HEK293 (cell line): ENCODE results near the gene TC2N.

Source experiments
- CTCF ChIA-PET: fragments of 350-600 bp; formaldehyde crosslinking; extraction: SDS; loops from one replicate; lab custom pipeline; 2021; ENCODE audit warnings: antibody characterized with exemption; lab: Yijun Ruan, JAX
- POLR2A ChIA-PET: fragments of 300-600 bp; formaldehyde crosslinking; extraction: SDS; loops from one replicate; lab custom pipeline; 2020; ENCODE audit warnings: antibody characterized with exemption, inconsistent platforms; lab: Yijun Ruan, JAX
- H3K27ac ChIP-seq: fragments of 200-500 bp; sonication (Bioruptor generic); 2 replicates; pipeline ENCODE4 v1.5.1; 2014; ENCODE audit warnings: low read depth, low read length, control low read depth, inconsistent platforms; ENCODE audit errors: extremely low read depth
- H3K36me3 ChIP-seq, 2 experiments: fragments of 200-500 bp in 1 of 2; sonication (Bioruptor generic) in 1 of 2; 1 replicate in 1 of 2; 2 replicates in 1 of 2; pipeline ENCODE4 v1.5.1; 2014 to 2017; ENCODE audit warnings: inconsistent platforms in 2 of 2, low read length in 2 of 2; ENCODE audit not compliant: control insufficient read depth in 2 of 2, insufficient read depth in 1 of 2
- H3K4me1 ChIP-seq: fragments of 200-500 bp; sonication (Bioruptor generic); 2 replicates; pipeline ENCODE4 v1.5.1; 2014; ENCODE audit warnings: mild to moderate bottlenecking, low read length, inconsistent platforms; ENCODE audit not compliant: control insufficient read depth, insufficient read depth
- H3K4me3 ChIP-seq: 2 replicates; pipeline ENCODE4 v1.5.1; 2011; ENCODE audit warnings: low read depth, mild to moderate bottlenecking, control low read depth, low read length, moderate library complexity
- H3K9me3 ChIP-seq: fragments of 200-500 bp; sonication (Bioruptor generic); 2 replicates; pipeline ENCODE4 v1.5.1; 2014; ENCODE audit warnings: low read depth, low read length, inconsistent platforms; ENCODE audit not compliant: control insufficient read depth, insufficient read depth
- GFI1B ChIP-seq: fragments of 450-650 bp; formaldehyde crosslinking; IDR thresholded peaks from 2 replicates; pipeline ENCODE4 v1.5.1; 2016; ENCODE audit warnings: missing biosample characterization, missing genetic modification characterization
- GLIS2 ChIP-seq: fragments of 450-650 bp; formaldehyde crosslinking; IDR thresholded peaks from 2 replicates; pipeline ENCODE4 v1.5.1; 2016; ENCODE audit warnings: missing biosample characterization, missing genetic modification characterization
- HOXD13 ChIP-seq: sonication (generic); formaldehyde crosslinking; IDR thresholded peaks from 2 replicates; pipeline ENCODE4 v1.8.0; 2022; ENCODE audit warnings: missing genetic modification reagents, borderline replicate concordance
- KLF7 ChIP-seq: fragments of 450-650 bp; formaldehyde crosslinking; IDR thresholded peaks from 2 replicates; pipeline ENCODE4 v1.5.1; 2016; ENCODE audit warnings: missing biosample characterization, missing genetic modification characterization, borderline replicate concordance
- PRDM1 ChIP-seq: fragments of 450-650 bp; formaldehyde crosslinking; IDR thresholded peaks from 2 replicates; pipeline ENCODE4; 2016; ENCODE audit warnings: missing biosample characterization, missing genetic modification characterization
- WT1 ChIP-seq: fragments of 450-650 bp; formaldehyde crosslinking; IDR thresholded peaks from 2 replicates; pipeline ENCODE4 v1.5.1; 2016; ENCODE audit warnings: missing biosample characterization, missing genetic modification characterization
- ZFHX2 ChIP-seq: fragments of 450-650 bp; formaldehyde crosslinking; conservative IDR thresholded peaks from 2 replicates; pipeline ENCODE4 v1.5.1; 2016; ENCODE audit warnings: missing biosample characterization, missing genetic modification characterization
- ZFP3 ChIP-seq: fragments of 450-650 bp; formaldehyde crosslinking; IDR thresholded peaks from 2 replicates; pipeline ENCODE4 v1.5.1; 2016; ENCODE audit warnings: low read depth, missing biosample characterization, missing genetic modification characterization
- ZNF221 ChIP-seq: fragments of 450-650 bp; formaldehyde crosslinking; IDR thresholded peaks from 2 replicates; pipeline ENCODE4 v1.5.1; 2017; ENCODE audit warnings: missing biosample characterization, missing genetic modification characterization, borderline replicate concordance
- ZNF223 ChIP-seq: fragments of 450-650 bp; formaldehyde crosslinking; IDR thresholded peaks from 2 replicates; pipeline ENCODE4 v1.5.1; 2016; ENCODE audit warnings: missing biosample characterization, missing genetic modification characterization
- ZNF248 ChIP-seq: fragments of 450-650 bp; formaldehyde crosslinking; IDR thresholded peaks from 2 replicates; pipeline ENCODE4 v1.5.1; 2017; ENCODE audit warnings: missing biosample characterization, missing genetic modification characterization
- ZNF391 ChIP-seq: fragments of 450-650 bp; formaldehyde crosslinking; IDR thresholded peaks from 2 replicates; pipeline ENCODE4 v1.5.1; 2016; ENCODE audit warnings: low read depth, missing biosample characterization, missing genetic modification characterization, borderline replicate concordance
- ZNF433 ChIP-seq: fragments of 450-650 bp; formaldehyde crosslinking; IDR thresholded peaks from 2 replicates; pipeline ENCODE4 v1.5.1; 2016; ENCODE audit warnings: missing biosample characterization, missing genetic modification characterization, low read depth
- ZNF623 ChIP-seq: fragments of 450-650 bp; formaldehyde crosslinking; IDR thresholded peaks from 2 replicates; pipeline ENCODE4 v1.5.1; 2016; ENCODE audit warnings: missing biosample characterization, missing genetic modification characterization
- ZNF664 ChIP-seq: fragments of 450-650 bp; formaldehyde crosslinking; IDR thresholded peaks from 2 replicates; pipeline ENCODE4 v1.5.1; 2016; ENCODE audit warnings: missing biosample characterization, missing genetic modification characterization
- ZNF76 ChIP-seq: fragments of 450-650 bp; formaldehyde crosslinking; IDR thresholded peaks from 2 replicates; pipeline ENCODE4; 2016; ENCODE audit warnings: low read depth, missing biosample characterization, missing genetic modification characterization, borderline replicate concordance
- TF ChIP-seq, protein P1 (sequence below): fragments of 450-650 bp; formaldehyde crosslinking; IDR thresholded peaks from 2 replicates; pipeline ENCODE4 v1.5.1; 2016; ENCODE audit warnings: missing biosample characterization, missing genetic modification characterization
- TF ChIP-seq, protein P2 (sequence below): fragments of 450-650 bp; formaldehyde crosslinking; IDR thresholded peaks from 2 replicates; pipeline ENCODE4 v1.5.1; 2016; ENCODE audit warnings: missing biosample characterization, missing genetic modification characterization
- TF ChIP-seq, protein P3 (sequence below): fragments of 450-650 bp; formaldehyde crosslinking; IDR thresholded peaks from 2 replicates; pipeline ENCODE4 v1.5.1; 2016; ENCODE audit warnings: missing biosample characterization, missing genetic modification characterization
- TF ChIP-seq, protein P4 (sequence below): fragments of 450-650 bp; formaldehyde crosslinking; IDR thresholded peaks from 2 replicates; pipeline ENCODE4 v1.5.1; 2017; ENCODE audit warnings: missing biosample characterization, missing genetic modification characterization
- TF ChIP-seq, protein P5 (sequence below): fragments of 450-650 bp; formaldehyde crosslinking; IDR thresholded peaks from 2 replicates; pipeline ENCODE4 v1.5.1; 2016; ENCODE audit warnings: missing biosample characterization, missing genetic modification characterization
- TF ChIP-seq, protein P6 (sequence below): fragments of 450-650 bp; formaldehyde crosslinking; IDR thresholded peaks from 2 replicates; pipeline ENCODE4 v1.5.1; 2016; ENCODE audit warnings: missing biosample characterization, missing genetic modification characterization

The TC2N gene

GRCh38 chr14:91732439-91732838 lies 134.9 kb downstream of the TC2N start:
- no peaks in the 10 kb centered on the region for H3K36me3 ChIP-seq
- no peak overlapping the region for H3K4me3 ChIP-seq
- H3K4me1 ChIP-seq: no peaks in the 10 kb centered on the region
- no peak overlapping the region for H3K27ac ChIP-seq
- ChIA-PET CTCF (interaction anchor here (0.5 to 0.7 kb wide), 2 partner anchors 81 to 516 kb away, joined by 3 read pairs; no protein-coding TSS in a partner anchor), POLR2A (no interaction called here)
- H3K9me3 ChIP-seq: no peaks in the 10 kb centered on the region
- TF ChIP-seq GLIS2 (tag by site-specific recombination) (no peak), ZNF664 (no peak)
- TF ChIP-seq, protein P1, sequence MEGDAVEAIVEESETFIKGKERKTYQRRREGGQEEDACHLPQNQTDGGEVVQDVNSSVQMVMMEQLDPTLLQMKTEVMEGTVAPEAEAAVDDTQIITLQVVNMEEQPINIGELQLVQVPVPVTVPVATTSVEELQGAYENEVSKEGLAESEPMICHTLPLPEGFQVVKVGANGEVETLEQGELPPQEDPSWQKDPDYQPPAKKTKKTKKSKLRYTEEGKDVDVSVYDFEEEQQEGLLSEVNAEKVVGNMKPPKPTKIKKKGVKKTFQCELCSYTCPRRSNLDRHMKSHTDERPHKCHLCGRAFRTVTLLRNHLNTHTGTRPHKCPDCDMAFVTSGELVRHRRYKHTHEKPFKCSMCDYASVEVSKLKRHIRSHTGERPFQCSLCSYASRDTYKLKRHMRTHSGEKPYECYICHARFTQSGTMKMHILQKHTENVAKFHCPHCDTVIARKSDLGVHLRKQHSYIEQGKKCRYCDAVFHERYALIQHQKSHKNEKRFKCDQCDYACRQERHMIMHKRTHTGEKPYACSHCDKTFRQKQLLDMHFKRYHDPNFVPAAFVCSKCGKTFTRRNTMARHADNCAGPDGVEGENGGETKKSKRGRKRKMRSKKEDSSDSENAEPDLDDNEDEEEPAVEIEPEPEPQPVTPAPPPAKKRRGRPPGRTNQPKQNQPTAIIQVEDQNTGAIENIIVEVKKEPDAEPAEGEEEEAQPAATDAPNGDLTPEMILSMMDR (tag by site-specific recombination): no peak

- H3K4me1 ChIP-seq: no peaks in the 10 kb centered on the region
- H3K27ac ChIP-seq: no peak within 1 kb of the TSS
- H3K4me3 ChIP-seq: no peak within 1 kb of the TSS
- H3K9me3 ChIP-seq: no peaks in the 10 kb centered on the region
- no peaks in the 10 kb centered on the region for H3K36me3 ChIP-seq
- ChIA-PET POLR2A (no interaction called here), CTCF (interaction anchor here (0.5 to 0.7 kb wide), 2 partner anchors 80 to 517 kb away, joined by 3 read pairs; no protein-coding TSS in a partner anchor)
- TF ChIP-seq, protein P2, sequence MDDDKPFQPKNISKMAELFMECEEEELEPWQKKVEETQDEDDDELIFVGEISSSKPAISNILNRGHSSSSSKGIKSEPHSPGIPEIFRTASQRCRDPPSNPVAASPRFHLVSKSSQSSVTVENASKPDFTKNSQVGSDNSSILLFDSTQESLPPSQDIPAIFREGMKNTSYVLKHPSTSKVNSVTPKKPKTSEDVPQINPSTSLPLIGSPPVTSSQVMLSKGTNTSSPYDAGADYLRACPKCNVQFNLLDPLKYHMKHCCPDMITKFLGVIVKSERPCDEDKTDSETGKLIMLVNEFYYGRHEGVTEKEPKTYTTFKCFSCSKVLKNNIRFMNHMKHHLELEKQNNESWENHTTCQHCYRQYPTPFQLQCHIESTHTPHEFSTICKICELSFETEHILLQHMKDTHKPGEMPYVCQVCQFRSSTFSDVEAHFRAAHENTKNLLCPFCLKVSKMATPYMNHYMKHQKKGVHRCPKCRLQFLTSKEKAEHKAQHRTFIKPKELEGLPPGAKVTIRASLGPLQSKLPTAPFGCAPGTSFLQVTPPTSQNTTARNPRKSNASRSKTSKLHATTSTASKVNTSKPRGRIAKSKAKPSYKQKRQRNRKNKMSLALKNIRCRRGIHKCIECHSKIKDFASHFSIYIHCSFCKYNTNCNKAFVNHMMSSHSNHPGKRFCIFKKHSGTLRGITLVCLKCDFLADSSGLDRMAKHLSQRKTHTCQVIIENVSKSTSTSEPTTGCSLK (tag by site-specific recombination): no peak
- TF ChIP-seq ZNF76 (tag by site-specific recombination) (no peak), ZFP3 (tag by site-specific recombination) (no peak), PRDM1 (tag by site-specific recombination) (no peak), ZNF433 (tag by site-specific recombination) (no peak), HOXD13 (CRISPR knock-in tag) (no peak), ZNF221 (tag by site-specific recombination) (no peak), ZNF391 (tag by site-specific recombination) (no peak), GFI1B (no peak), ZFHX2 (tag by site-specific recombination) (no peak), ZNF248 (tag by site-specific recombination) (no peak), WT1 (tag by site-specific recombination) (no peak)
- TF ChIP-seq, protein P3, sequence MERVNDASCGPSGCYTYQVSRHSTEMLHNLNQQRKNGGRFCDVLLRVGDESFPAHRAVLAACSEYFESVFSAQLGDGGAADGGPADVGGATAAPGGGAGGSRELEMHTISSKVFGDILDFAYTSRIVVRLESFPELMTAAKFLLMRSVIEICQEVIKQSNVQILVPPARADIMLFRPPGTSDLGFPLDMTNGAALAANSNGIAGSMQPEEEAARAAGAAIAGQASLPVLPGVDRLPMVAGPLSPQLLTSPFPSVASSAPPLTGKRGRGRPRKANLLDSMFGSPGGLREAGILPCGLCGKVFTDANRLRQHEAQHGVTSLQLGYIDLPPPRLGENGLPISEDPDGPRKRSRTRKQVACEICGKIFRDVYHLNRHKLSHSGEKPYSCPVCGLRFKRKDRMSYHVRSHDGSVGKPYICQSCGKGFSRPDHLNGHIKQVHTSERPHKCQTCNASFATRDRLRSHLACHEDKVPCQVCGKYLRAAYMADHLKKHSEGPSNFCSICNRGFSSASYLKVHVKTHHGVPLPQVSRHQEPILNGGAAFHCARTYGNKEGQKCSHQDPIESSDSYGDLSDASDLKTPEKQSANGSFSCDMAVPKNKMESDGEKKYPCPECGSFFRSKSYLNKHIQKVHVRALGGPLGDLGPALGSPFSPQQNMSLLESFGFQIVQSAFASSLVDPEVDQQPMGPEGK: no peak
Observed at GRCh38 chr14:91731986-91732385, 135.3 kb downstream of the TC2N start, which contains the start of gene CATSPERB. Gene CATSPERB (minus strand): TSS chr14:91732086. CDS start chr14:91729479, 2,607 bp downstream.

DNA sequence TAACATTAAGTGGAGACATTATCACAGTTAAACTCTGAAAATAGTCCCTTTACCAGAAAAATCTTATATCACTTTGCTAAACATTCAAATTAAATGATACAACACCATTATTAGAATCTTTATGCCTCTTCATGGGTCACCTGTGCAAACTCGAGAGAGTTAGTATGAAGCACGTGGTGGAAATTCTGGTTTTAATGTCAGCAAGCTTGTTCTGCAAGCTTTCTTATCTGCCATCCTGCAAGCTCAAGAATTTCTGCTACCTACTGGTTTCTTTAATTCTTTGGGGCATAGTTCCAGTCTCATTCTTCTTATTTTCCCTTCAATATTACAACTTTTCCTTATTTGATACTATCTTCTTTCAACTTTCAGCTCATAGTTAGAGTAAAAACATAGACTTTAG lies 136.3 kb downstream of the TC2N start:
- Histone ChIP-seq H3K9me3 (no peaks in the 10 kb centered on the region), H3K4me3 (no peak overlapping the region), H3K27ac (no peak overlapping the region), H3K36me3 (no peaks in the 10 kb centered on the region), H3K4me1 (no peaks in the 10 kb centered on the region)
- POLR2A ChIA-PET: no interaction called here
- CTCF ChIA-PET: no interaction called here
- TF ChIP-seq KLF7 (no peak), ZNF623 (tag by site-specific recombination) (no peak), ZNF223 (tag by site-specific recombination) (no peak), ZNF76 (tag by site-specific recombination) (no peak)
- TF ChIP-seq, protein P4, sequence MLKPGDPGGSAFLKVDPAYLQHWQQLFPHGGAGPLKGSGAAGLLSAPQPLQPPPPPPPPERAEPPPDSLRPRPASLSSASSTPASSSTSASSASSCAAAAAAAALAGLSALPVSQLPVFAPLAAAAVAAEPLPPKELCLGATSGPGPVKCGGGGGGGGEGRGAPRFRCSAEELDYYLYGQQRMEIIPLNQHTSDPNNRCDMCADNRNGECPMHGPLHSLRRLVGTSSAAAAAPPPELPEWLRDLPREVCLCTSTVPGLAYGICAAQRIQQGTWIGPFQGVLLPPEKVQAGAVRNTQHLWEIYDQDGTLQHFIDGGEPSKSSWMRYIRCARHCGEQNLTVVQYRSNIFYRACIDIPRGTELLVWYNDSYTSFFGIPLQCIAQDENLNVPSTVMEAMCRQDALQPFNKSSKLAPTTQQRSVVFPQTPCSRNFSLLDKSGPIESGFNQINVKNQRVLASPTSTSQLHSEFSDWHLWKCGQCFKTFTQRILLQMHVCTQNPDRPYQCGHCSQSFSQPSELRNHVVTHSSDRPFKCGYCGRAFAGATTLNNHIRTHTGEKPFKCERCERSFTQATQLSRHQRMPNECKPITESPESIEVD (tag by site-specific recombination): no peak
- TF ChIP-seq, protein P5, sequence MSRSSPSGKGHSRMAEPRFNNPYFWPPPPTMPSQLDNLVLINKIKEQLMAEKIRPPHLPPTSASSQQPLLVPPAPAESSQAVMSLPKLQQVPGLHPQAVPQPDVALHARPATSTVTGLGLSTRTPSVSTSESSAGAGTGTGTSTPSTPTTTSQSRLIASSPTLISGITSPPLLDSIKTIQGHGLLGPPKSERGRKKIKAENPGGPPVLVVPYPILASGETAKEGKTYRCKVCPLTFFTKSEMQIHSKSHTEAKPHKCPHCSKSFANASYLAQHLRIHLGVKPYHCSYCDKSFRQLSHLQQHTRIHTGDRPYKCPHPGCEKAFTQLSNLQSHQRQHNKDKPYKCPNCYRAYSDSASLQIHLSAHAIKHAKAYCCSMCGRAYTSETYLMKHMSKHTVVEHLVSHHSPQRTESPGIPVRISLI (tag by site-specific recombination): no peak
- TF ChIP-seq, protein P6, sequence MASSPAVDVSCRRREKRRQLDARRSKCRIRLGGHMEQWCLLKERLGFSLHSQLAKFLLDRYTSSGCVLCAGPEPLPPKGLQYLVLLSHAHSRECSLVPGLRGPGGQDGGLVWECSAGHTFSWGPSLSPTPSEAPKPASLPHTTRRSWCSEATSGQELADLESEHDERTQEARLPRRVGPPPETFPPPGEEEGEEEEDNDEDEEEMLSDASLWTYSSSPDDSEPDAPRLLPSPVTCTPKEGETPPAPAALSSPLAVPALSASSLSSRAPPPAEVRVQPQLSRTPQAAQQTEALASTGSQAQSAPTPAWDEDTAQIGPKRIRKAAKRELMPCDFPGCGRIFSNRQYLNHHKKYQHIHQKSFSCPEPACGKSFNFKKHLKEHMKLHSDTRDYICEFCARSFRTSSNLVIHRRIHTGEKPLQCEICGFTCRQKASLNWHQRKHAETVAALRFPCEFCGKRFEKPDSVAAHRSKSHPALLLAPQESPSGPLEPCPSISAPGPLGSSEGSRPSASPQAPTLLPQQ (tag by site-specific recombination): no peak
